ENCODE results near the gene LACTB.

- TF ChIP-seq, protein P1, sequence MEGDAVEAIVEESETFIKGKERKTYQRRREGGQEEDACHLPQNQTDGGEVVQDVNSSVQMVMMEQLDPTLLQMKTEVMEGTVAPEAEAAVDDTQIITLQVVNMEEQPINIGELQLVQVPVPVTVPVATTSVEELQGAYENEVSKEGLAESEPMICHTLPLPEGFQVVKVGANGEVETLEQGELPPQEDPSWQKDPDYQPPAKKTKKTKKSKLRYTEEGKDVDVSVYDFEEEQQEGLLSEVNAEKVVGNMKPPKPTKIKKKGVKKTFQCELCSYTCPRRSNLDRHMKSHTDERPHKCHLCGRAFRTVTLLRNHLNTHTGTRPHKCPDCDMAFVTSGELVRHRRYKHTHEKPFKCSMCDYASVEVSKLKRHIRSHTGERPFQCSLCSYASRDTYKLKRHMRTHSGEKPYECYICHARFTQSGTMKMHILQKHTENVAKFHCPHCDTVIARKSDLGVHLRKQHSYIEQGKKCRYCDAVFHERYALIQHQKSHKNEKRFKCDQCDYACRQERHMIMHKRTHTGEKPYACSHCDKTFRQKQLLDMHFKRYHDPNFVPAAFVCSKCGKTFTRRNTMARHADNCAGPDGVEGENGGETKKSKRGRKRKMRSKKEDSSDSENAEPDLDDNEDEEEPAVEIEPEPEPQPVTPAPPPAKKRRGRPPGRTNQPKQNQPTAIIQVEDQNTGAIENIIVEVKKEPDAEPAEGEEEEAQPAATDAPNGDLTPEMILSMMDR (IDR thresholded peaks at IDR 0.05), result no peak
- TF ChIP-seq POLR2A (IDR thresholded peaks at IDR 0.05), result no peak
- no peak for TF ChIP-seq POLR2AphosphoS5 (IDR thresholded peaks at IDR 0.05)
- TF ChIP-seq EP300 (IDR thresholded peaks at IDR 0.05), result no peak
Observed at GRCh38 chr15:63112871-63113270, 8.8 kb upstream of the LACTB start.
